ENCODE measurements around the gene MAGEB17.
"Not testable (repeated sequence)": the region's sequence is repeated elsewhere in the genome, so short reads cannot be mapped to it uniquely, and the experiment has no call there.

Gene MAGEB17, protein sequence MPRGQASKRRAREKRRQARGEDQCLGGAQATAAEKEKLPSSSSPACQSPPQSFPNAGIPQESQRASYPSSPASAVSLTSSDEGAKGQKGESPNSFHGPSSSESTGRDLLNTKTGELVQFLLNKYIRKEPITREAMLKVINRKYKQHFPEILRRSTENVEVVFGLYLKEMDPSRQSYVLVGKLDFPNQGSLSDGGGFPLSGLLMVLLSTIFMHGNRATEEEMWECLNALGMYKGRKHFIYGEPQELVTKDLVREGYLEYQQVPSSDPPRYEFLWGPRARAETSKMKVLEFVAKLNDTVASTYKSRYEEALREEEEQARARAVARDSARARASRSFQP

DNA sequence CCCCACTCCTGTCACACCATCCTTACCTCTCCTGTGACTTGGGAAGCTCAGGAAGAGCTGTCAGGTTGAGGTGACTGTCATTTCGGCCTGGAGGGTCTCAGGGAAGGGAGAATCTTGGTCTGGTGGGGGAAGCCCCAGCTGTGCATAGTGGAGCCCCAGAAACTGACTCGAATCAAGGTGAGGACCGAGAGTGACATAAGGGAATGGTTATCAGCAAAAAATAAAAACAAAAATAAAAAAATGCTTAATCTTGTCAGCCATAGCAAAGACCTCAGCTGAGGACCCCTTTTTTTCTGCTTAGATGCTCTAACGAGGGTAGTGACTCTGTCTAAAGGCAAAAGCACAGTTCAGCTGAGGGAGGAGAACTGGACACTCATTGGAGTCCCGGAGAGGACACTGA is at the start of gene MAGEB17:
TSS of gene MAGEB17 (plus strand) at position 301 of the 400 bp plus-strand sequence. CDS start 2,902 bp downstream, outside the sequence.
- in situ Hi-C loops (cut with MboI; ENCODE audit: low sequenced_read_pairs), result no loop called here

DNA sequence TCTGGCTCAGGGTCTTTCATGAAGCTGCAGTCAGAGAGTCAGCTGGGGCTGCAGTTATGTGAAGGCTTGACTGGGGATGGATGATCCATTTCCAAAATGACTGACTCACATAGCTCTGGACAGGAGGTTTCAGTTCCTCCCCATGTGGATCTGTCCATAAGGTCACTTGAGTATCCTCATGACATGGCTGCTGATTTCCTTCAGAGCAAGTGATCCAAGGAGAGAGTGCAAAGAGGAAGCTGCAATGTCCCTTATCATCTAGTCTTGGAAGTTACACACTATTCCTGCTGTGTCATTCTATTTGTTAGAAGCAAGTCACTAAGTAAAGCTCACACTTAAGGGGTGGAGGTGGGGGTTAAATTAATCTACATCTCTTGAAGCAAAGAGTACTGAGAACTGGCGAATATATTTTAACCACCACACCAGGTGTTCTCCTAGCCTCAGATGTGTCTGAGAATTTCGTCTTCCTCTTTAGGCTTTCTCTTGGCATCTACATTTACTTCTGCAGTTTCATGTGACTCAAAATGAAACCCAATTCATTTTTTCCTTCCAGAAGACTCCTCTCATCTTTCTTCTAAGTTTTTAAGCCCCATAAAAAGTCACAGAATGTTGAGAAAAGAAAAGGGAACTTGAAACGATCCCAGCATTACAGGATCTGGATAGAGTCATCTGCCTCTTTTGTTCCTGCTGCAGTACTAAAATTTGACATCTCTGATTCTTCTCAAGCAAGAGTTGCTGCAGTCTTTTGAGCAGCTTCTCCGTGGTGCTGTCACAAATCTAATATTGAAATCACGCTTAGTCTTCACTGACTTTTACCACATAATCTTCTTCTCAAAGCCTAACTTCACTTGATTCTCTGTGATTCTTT is 47.7 kb upstream of the MAGEB17 start:
- in situ Hi-C loops (cut with MboI; ENCODE audit: low sequenced_read_pairs), result no loop called here

DNA sequence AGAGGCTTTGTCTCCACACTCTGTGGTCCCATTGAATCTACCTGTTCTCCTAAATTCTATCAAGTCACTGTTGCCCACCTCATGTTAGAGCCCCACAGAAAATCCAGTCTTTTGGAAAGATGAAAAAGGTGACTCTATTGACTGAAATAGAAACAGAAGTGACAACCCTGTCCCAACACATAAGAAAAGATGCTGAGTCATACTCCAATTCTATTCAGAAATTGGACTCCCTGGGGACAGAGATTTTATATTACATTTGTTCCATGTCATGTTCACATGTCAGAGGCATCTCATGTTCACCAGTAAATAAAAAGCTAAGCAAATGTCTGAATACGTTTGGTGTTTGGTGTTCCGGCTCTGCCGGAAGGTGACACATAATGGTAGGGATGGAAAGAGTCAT is 46.9 kb upstream of the MAGEB17 start:
- in situ Hi-C loops (cut with MboI; ENCODE audit: low sequenced_read_pairs), result no loop called here

DNA sequence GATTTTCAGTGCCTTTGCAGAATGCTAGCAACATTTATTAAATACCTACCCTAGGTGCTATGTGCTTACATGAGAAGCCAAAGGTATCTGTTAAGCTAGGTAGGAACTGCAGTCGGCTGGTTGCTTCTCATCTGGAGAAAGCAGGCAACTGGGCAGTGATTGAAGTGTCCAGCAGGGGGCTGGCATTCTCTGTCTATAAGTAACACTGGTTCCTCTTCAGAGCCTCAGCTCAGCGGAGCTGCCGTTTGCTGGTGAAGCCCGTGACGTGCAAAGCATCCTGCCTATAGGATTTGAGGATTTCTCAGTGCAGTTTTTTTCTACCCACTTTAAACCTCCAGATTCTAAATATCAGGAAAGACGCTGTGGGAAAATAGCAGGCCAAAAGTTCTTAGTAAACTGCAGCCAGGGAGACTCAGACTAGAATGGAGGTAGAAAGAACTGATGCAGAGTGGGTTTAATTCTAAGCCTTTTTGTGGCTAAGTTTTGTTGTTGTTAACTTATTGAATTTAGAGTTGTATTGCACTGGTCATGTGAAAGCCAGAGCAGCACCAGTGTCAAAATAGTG is 44.0 kb upstream of the MAGEB17 start, which contains the start of gene GRPR:
TSS of gene GRPR (plus strand) at position 344 of the 565 bp plus-strand sequence. CDS start 389 bp downstream, outside the sequence.
- in situ Hi-C loops (cut with MboI; ENCODE audit: low sequenced_read_pairs), result no loop called here

DNA sequence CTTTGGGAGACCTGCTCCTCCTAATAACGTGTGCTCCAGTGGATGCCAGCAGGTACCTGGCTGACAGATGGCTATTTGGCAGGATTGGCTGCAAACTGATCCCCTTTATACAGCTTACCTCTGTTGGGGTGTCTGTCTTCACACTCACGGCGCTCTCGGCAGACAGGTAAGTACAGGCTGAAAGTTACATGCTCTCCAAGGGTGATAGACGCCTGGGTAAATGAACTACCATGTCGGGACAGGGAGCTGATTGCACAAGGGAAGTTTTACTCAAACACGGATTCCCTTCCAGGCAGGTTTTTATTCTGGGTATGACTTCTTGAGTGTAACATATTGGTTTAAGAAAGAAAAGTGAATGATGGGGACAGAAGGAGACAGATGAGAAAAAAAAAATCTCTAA is 43.1 kb upstream of the MAGEB17 start:
- in situ Hi-C loops (cut with MboI; ENCODE audit: low sequenced_read_pairs), result no loop called here

DNA sequence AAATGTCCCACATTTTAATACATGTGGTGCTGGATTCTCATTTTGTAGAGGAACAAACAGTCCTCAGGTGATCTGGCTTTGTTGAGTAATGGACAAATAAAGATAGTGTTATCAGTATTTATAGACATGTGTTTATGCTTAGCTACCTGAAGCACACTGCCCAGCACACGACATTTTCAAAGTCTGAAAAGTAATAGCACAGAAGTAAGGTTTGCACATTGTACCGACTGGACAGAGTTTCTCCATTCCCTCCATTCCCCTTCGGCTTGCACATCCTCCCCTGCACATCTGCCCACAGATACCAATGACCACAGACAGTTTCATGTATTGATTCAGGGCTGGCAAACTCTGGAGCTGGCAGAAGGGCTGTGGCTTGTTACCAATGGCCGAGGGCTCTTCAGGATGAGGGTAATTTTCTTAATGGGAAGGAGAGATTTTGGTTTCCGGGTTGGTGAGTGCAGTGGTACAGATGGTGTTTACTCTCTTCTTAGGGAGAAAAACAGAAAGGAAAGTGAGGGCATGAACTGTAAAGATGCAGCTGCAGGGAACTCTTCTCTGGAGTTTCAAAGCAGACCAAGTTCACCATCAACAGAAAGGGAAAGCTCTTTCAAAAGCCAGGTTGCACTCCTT is 41.6 kb upstream of the MAGEB17 start:
- in situ Hi-C loops (cut with MboI; ENCODE audit: low sequenced_read_pairs), result no loop called here

DNA sequence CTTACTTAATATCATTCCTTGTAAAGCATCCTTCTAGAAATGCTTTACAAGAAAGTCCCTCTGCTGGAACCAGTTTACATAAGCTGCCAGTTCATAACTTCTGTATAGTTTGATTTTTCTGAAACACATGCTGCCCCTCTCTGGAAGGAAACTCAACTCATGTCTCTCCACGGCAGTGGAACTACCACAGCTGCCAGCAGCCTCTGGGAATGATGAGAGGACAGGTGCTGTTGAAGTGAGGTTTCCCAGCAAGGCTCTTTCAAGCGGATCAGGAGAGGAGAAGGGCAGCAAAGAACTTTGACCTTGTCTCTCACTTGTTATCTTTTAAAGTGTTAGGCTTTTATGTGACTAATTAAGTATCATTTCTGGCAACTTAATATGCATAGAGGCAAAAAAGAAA is 36.6 kb upstream of the MAGEB17 start:
- in situ Hi-C loops (cut with MboI; ENCODE audit: low sequenced_read_pairs), result no loop called here

DNA sequence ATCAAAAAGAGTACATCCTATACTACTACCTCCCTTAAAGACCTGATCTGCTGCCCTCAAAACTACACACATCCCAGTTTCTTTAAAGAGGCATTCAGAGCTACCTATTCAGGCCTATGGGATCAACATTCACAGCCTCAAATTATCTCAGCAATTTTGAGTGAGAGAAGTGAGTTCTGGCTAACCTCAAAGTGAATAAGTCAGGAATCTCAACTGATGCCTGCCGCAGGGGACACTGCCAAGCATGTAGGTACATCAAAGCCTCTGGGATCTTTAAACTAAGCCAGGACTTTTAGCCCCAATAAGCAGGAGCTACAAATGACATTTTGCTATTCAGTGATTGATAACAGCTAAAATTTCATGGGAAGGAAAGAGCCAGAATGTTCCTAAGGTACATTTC is 32.3 kb upstream of the MAGEB17 start:
- in situ Hi-C loops (cut with MboI; ENCODE audit: low sequenced_read_pairs), result no loop called here

DNA sequence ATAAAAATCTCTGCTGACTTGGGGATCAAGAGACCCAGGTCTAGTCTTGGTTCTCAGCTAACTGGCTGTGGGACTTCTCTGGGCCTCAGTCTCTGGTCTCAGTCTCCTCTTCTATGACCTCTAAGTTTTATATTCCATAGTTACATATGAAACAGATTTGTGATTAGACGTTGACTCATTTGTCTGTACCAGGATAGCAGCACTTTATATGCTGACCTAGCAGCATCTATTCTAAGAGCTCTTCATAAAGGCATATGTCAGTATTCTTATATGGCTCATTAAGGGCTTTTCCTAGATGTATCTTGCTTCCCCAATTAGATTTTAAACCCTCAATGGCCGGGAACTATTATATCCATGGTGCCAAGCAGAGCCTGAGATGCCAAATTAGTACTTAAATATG is 31.2 kb upstream of the MAGEB17 start:
- in situ Hi-C loops (cut with MboI; ENCODE audit: low sequenced_read_pairs), result no loop called here

DNA sequence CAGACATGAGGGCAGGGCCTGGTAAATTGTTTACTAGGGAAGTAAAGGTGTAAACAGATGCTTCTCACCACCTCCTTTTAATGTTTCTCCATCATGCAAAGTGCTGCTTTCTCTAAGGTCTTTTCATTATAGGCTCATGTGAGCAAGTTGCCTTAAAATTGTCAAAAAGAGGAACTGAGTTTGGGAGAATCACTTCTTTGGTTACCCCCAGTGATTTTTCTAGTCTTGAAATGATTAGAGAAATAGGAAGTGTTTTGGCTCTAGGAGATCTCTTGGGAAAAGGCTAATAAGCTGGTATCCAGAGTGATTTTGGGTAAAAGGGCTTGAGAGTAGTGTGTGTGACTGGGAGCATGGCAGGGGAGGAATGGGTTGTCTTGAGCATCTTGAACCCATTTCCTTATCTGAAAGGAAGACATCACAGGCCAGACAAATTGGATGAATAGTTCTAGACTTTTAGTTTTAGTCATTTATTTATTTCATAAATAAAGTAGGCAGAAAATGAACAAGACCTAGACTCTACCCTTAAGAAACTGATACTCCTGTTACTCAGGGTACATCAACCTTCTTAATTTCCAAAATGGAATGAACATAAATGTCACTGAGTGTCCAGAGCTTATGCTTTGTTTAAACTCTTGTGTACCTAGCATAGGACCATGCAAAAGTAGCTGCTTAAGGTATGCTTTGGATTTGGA is 29.7 kb upstream of the MAGEB17 start:
- in situ Hi-C loops (cut with MboI; ENCODE audit: low sequenced_read_pairs), result no loop called here

DNA sequence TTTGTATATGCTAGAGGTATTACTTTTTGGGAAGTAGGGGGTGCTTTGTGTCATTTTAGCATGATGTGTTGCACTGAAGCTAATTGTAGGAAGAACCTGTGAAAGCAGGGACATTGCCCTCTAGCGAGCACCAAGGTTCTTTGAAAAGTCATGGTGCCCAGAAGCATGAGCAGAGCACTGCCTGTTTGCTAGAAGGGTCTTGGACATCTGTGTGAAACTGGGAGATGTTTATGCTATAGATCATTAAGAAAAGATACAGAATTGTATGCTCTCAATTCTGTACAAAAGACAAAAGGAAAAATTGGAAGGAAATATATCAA is 29.2 kb upstream of the MAGEB17 start:
- in situ Hi-C loops (cut with MboI; ENCODE audit: low sequenced_read_pairs), result no loop called here

DNA sequence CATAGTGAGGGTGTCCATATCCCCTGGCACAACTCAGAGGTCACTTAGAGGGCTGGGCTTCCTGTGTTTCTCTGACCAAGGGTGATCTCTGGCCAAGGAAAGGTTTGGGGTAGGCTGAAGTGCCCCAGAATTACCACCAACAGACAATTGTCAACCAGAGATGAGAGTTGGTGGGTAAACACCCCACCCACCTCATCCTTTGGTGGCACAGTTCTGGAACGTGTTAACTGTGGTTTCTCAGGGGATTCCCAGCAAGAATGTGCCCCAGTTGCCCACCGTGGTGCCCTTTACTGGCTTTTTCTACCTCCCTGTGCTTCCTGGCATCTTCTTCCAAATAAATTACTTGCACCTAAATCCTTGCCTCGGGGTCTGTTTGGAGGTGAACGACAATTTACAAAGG is 26.8 kb upstream of the MAGEB17 start:
- in situ Hi-C loops (cut with MboI; ENCODE audit: low sequenced_read_pairs), result no loop called here

DNA sequence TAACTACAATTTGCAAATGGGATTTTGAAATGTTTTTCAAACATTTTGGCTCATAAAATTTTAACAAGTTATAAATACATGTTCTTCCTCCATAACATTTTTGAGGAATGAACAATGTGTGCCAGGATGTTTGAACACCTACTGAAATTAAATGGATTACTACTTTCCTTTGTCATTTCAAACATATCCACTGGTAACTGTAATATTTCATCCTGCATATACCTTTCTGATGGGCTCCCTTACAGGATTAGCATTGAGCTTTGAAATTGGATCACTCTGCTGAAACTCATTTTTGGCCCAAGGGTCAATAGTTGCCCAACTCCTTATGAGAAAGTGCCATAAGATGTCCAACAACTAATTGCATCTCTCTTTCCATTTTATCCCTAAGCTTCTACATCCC is 26.3 kb upstream of the MAGEB17 start:
- in situ Hi-C loops (cut with MboI; ENCODE audit: low sequenced_read_pairs), result no loop called here

DNA sequence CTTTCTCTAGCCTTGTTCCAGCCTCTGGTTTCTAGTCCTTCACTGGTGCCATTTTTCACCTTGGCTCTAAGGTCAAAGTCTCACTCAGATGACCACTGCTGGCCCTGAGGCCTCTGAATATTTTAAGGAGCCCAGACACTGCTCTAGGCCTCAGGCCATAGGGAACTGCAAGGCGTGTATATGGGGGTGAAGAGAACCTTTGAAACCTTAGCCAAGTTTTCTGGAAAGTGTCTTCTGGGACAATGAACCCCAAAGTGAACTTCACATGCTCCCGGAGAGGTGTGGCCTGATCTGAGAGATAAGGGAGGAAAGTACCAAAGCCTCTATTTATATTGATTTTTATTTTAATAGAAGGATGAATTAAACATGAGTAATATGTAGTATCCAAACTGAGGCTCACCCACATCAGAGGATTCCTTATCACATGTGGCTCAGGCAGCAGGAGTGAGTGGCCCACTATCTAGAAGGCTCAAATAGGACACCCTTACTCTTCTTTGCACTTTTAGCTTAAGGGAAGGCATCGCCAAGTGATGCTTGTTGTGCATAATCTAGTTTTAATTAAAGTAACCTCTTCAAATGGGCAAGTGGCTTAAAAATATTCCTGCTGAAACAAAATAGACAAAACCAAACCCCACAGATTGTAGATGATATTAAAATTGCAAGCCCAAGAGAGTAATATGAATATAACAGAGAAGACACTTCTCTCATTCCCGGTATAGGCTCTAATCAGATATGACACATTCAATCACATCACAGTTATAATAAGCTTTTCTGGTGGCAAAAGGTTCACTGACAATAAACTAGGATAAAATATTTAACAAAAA is 25.6 kb upstream of the MAGEB17 start:
- in situ Hi-C loops (cut with MboI; ENCODE audit: low sequenced_read_pairs), result no loop called here

DNA sequence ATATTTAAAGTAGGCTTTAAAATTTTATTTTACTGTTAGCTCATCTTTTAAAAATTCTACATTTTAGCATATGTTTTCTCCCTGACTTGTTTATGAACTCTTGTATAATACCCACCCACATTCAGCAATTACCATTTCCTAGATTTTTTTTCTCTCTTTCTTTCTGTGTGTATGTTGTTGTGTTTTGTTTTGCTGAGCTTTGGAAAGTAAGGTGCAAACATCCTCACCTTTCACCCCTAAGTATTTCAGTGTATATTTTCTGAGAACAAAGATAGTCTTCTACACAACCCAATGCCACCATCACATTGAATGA is 25.1 kb upstream of the MAGEB17 start:
- in situ Hi-C loops (cut with MboI; ENCODE audit: low sequenced_read_pairs), result no loop called here

DNA sequence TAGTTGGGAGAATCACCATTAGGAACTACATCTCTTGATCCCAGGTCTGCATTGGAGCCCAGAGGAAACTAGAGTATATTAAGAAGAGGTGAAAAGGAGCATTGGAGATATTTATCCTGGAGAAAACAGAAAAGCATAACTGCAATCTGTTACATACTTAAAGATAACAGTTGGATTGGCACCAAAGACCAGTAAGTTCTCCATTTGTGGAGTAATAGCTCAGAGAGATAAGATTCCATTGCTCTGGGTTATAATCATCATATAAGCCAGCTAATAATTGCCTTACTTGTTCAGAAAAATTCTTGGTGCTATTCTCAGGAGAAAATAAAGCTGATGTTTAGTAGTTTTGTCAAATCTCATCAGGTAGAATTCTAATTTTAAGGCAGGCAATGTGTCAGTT is 23.3 kb upstream of the MAGEB17 start:
- in situ Hi-C loops (cut with MboI; ENCODE audit: low sequenced_read_pairs), result no loop called here

DNA sequence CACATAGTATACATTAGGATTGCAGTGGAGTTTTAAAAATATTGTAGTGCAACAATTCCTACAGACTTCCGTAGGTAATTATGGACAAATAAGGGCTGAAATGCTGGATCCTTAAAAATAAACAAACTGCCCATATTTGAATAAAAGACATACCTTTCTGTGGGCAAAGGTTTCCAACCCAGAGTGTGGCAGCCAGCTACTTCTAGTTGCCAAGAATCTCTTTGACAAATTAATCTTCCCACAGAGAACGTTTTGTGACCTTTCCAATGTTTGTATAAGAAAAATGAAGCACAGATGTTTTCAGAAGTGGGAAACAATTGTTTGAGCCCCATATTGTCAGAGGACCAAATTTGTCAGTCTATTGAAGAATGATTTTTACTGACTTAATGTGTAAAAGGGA is 22.9 kb upstream of the MAGEB17 start:
- in situ Hi-C loops (cut with MboI; ENCODE audit: low sequenced_read_pairs), result no loop called here

DNA sequence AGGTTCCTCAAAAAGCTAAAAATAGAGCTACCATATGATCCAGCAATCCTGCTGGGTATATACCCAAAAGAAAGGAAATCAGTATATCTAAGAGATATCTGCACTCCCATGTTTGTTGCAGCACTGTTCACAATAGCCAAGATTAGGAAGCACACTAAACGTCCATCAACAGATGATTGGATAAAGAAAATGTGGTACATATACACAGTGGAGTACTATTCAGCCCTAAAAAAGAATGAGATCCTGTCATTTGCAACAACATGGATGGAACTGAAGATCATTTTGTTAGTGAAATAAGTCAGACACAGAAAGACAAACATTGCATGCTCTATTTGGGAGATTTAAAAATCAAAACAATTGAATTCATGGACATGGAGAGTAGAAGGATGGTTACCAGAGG is 22.2 kb upstream of the MAGEB17 start:
- in situ Hi-C loops (cut with MboI; ENCODE audit: low sequenced_read_pairs), result not testable (repeated sequence)

DNA sequence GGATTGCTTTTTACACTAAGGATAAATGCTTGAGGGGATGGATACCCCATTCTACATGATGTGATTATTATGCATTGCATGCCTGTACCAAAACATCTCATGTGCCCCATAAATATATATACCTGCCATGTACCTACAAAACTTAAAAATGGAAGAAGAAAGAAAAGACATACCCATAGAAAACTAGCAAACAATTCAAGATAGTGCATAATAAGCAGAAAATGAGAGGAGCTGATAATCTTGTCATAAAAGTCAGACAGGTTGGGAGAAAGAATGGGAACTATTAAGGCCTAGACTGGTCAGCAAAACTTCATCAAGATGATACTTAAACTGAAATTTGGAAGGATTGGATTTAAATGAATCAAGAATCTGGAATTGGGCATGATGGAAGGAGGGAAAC is 21.6 kb upstream of the MAGEB17 start:
- in situ Hi-C loops (cut with MboI; ENCODE audit: low sequenced_read_pairs), result no loop called here

DNA sequence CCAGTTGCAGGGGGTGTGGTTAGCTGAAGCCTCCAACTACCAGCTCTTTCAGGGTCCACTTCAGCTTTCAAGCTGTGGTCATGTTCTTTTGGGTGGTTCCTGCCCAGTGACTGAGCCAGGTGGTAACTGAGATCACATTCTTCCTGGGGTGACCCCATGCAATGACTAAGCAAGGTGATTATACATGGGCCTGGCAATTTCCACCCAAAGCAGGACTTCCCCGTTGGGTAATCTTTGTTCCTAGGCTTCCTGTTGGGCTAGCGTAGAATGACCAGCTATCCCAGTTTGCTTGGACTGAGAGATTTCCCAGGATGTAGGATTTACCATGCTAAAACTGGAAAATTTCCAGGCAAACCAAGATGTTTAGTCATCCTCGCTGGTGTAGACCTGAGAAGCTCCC is 18.4 kb upstream of the MAGEB17 start:
- in situ Hi-C loops (cut with MboI; ENCODE audit: low sequenced_read_pairs), result no loop called here
